RWPE2 (cell line): ENCODE data around the gene USP37.

Experiments
- ATAC-seq: fragments of 200-7000 bp; cut with Tn5 transposase; 3 replicates; pipeline ENCODE4 v1.9.1; 2021; ENCODE audit warnings: low read depth
- DNase-seq: peaks from one replicate; pipeline ENCODE4 v3.0.0-alpha.2; 2020; ENCODE audit warnings: low spot score
- H3K27ac ChIP-seq: fragments of 450-650 bp; 2 replicates; pipeline ENCODE4 v1.5.1; 2017; ENCODE audit warnings: mild to moderate bottlenecking; ENCODE audit not compliant: poor library complexity, severe bottlenecking
- H3K27me3 ChIP-seq: fragments of 250-450 bp; sonication (Bioruptor Pico); 2 replicates; pipeline ENCODE4 v1.5.1; 2021; ENCODE audit warnings: mild to moderate bottlenecking, moderate library complexity; ENCODE audit not compliant: insufficient read depth, poor library complexity, severe bottlenecking
- H3K36me3 ChIP-seq: fragments of 250-450 bp; sonication (Bioruptor Pico); 2 replicates; pipeline ENCODE4 v1.5.1; 2020; ENCODE audit warnings: low read depth, mild to moderate bottlenecking, moderate library complexity
- H3K4me1 ChIP-seq: fragments of 250-450 bp; sonication (Bioruptor Pico); 2 replicates; pipeline ENCODE4 v1.5.1; 2021; ENCODE audit warnings: mild to moderate bottlenecking, moderate library complexity; ENCODE audit not compliant: insufficient read depth, poor library complexity, severe bottlenecking
- H3K4me3 ChIP-seq: fragments of 250-450 bp; sonication (Bioruptor Pico); 2 replicates; pipeline ENCODE4 v1.5.1; 2021; ENCODE audit warnings: mild to moderate bottlenecking, moderate library complexity; ENCODE audit not compliant: severe bottlenecking
- H3K9me3 ChIP-seq: fragments of 250-450 bp; sonication (Bioruptor Pico); 2 replicates; pipeline ENCODE4 v1.5.1; 2021; ENCODE audit warnings: mild to moderate bottlenecking, moderate library complexity; ENCODE audit not compliant: severe bottlenecking
- CTCF ChIP-seq: fragments of 450-650 bp; IDR thresholded peaks from one replicate; pipeline ENCODE4 v1.5.1; 2017; ENCODE audit warnings: mild to moderate bottlenecking, moderate library complexity; ENCODE audit not compliant: poor library complexity, severe bottlenecking

USP37 gene

GRCh38 chr2:218465987-218466633 lies 102.0 kb downstream of the USP37 start:
- Histone ChIP-seq H3K27me3 (no peaks in the 10 kb centered on the region), H3K4me1 (no peaks in the 10 kb centered on the region), H3K9me3 (no peaks in the 10 kb centered on the region), H3K27ac (no peak overlapping the region), H3K4me3 (no peak overlapping the region), H3K36me3 (peaks cover 64% of the 10 kb centered on the region)
- DNase-seq (no peak), ATAC-seq (no peak; the same call in 2 of the 3 replicates)
- TF ChIP-seq CTCF = peak; percentile 73

GRCh38 chr2:218458598-218458997 lies 109.6 kb downstream of the USP37 start:
- Histone ChIP-seq H3K27me3 (no peaks in the 10 kb centered on the region), H3K4me3 (no peak overlapping the region), H3K36me3 (peaks cover 71% of the 10 kb centered on the region), H3K27ac (no peak overlapping the region), H3K4me1 (no peaks in the 10 kb centered on the region), H3K9me3 (no peaks in the 10 kb centered on the region)
- no peak for DNase-seq
- no peak for ATAC-seq
- TF ChIP-seq CTCF = no peak

- H3K27ac ChIP-seq = no peak overlapping the region
- no peaks in the 10 kb centered on the region for H3K27me3 ChIP-seq
- peaks cover 70% of the 10 kb centered on the region for H3K36me3 ChIP-seq
- TF ChIP-seq CTCF = no peak
- DNase-seq (no peak), ATAC-seq (no peak)
- no peaks in the 10 kb centered on the region for H3K4me1 ChIP-seq
- no peaks in the 10 kb centered on the region for H3K9me3 ChIP-seq
- H3K4me3 ChIP-seq = no peak overlapping the region
Measured at GRCh38 chr2:218456849-218457248, 111.3 kb downstream of the USP37 start.

GRCh38 chr2:218452079-218452478 lies 116.1 kb downstream of the USP37 start:
- no peak for TF ChIP-seq CTCF
- H3K27me3 ChIP-seq = no peaks in the 10 kb centered on the region
- no peak overlapping the region for H3K27ac ChIP-seq
- no peak for DNase-seq
- peaks cover 2% of the 10 kb centered on the region for H3K4me1 ChIP-seq
- no peak for ATAC-seq
- H3K36me3 ChIP-seq = peaks cover 64% of the 10 kb centered on the region
- H3K4me3 ChIP-seq = no peak overlapping the region
- no peaks in the 10 kb centered on the region for H3K9me3 ChIP-seq

GRCh38 chr2:218448934-218449333 lies 119.2 kb downstream of the USP37 start:
- no peak overlapping the region for H3K4me3 ChIP-seq

More at GRCh38 chr2:218448934-218449333, 119.2 kb downstream of the USP37 start:
- peaks cover 2% of the 10 kb centered on the region for H3K4me1 ChIP-seq
- no peak overlapping the region for H3K27ac ChIP-seq
- peaks cover 42% of the 10 kb centered on the region for H3K36me3 ChIP-seq
- no peak for TF ChIP-seq CTCF
- DNase-seq (no peak), ATAC-seq (peak; percentile 89)
- no peaks in the 10 kb centered on the region for H3K9me3 ChIP-seq
- no peaks in the 10 kb centered on the region for H3K27me3 ChIP-seq
